GM19328 (cell line): ENCODE measurements around the gene LAIR2.
"Not testable (repeated sequence)": the region's sequence is repeated elsewhere in the genome, so short reads cannot be mapped to it uniquely, and the experiment has no call there.

Experiments used
- ATAC-seq: cut with Tn5 transposase; IDR thresholded peaks from one replicate; pipeline ENCODE4 v1.9.1; 2021; ENCODE audit warnings: mild to moderate bottlenecking, moderate library complexity; ENCODE audit not compliant: unreplicated experiment

Gene LAIR2

GRCh38 chr19:54492568-54492967 lies 10.1 kb upstream of the LAIR2 start:
- no peak for ATAC-seq

- not testable (repeated sequence) for ATAC-seq
Measured at GRCh38 chr19:54493056-54493455, 9.6 kb upstream of the LAIR2 start.

- ATAC-seq: no peak
Measured at GRCh38 chr19:54493967-54494585, 8.6 kb upstream of the LAIR2 start.

- not testable (repeated sequence) for ATAC-seq
Measured at GRCh38 chr19:54495284-54495683, 7.3 kb upstream of the LAIR2 start.

- ATAC-seq: not testable (repeated sequence)
Measured at GRCh38 chr19:54497747-54498450, 4.7 kb upstream of the LAIR2 start.

- ATAC-seq: not testable (repeated sequence)
Measured at GRCh38 chr19:54498451-54498772, 4.2 kb upstream of the LAIR2 start.

GRCh38 chr19:54505542-54505941 lies 2.9 kb downstream of the LAIR2 start:
- ATAC-seq: not testable (repeated sequence)

GRCh38 chr19:54506079-54506478 lies 3.4 kb downstream of the LAIR2 start:
- no peak for ATAC-seq

GRCh38 chr19:54507038-54507717 lies 4.5 kb downstream of the LAIR2 start:
- ATAC-seq: not testable (repeated sequence)

GRCh38 chr19:54507824-54508223 lies 5.2 kb downstream of the LAIR2 start:
- ATAC-seq: no peak

- not testable (repeated sequence) for ATAC-seq
Measured at GRCh38 chr19:54508487-54508886, 5.9 kb downstream of the LAIR2 start.

- not testable (repeated sequence) for ATAC-seq
Measured at GRCh38 chr19:54509200-54509940, 6.7 kb downstream of the LAIR2 start.

- ATAC-seq: no peak
Measured at GRCh38 chr19:54515156-54515555, 12.5 kb downstream of the LAIR2 start.

- ATAC-seq: no peak
Measured at GRCh38 chr19:54517483-54517882, 14.9 kb downstream of the LAIR2 start.

- ATAC-seq: no peak
Measured at GRCh38 chr19:54518844-54519243, 16.2 kb downstream of the LAIR2 start.

- ATAC-seq: no peak
Measured at GRCh38 chr19:54521022-54521859, 18.6 kb downstream of the LAIR2 start.

- no peak for ATAC-seq
Measured at GRCh38 chr19:54521860-54522513, 19.4 kb downstream of the LAIR2 start.

GRCh38 chr19:54523403-54523802 lies 20.8 kb downstream of the LAIR2 start:
- no peak for ATAC-seq

- ATAC-seq: no peak
Measured at GRCh38 chr19:54525636-54526035, 23.0 kb downstream of the LAIR2 start.

- no peak for ATAC-seq
Measured at GRCh38 chr19:54526972-54527371, 24.3 kb downstream of the LAIR2 start.
